ENCODE measurements around the gene BTBD17.

Gene BTBD17

DNA sequence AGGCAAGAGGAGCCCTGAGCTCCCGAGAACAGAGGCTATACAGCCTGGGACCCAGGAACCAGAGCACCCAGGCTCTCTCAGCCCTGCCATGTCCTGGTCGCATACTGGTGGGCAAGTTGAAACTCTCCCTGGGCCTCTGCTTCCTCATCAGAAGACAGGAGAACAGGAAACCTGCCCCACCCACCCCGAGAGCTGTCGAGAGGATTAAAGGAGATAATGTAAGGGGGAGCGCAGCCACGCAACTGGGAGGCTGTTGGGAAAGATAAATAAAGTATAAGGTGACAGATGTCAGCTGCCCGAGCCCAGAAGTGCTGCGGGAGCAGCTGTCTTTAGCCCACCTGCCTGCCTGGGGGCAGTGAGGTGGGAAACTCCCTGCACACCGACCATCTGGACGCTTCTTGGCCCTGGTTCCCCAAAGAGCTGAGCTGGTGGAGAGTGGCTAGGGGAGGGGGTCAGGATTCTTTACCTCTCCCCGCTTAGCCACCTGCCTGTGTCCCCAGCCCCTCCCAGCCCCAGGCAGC lies 28.8 kb downstream of the BTBD17 start:
- no peak for DNase-seq

- no peak for DNase-seq
These were observed 29.5 kb downstream of the BTBD17 start for GRCh38 chr17:74332017-74332650.

DNA sequence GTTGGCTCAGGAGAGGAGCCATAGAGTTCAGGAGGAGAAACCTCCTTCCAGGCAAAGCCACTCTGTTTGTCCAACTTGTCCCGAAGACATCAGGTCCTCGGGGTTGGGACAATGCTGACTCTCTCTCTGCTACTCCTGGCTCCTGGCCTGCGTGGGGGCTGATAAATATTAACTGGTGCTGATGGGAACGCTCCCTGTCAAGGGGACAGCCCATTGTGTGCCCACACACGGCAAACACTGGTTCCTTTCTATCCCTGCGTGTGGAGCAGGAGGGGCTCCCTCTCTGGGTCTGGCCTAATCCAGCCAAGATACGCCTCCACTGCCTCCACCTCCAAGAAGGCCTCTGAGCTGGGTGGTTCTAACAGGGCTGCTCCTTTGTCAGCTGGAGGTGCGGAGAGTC lies 31.2 kb downstream of the BTBD17 start:
- no peak for DNase-seq

DNA sequence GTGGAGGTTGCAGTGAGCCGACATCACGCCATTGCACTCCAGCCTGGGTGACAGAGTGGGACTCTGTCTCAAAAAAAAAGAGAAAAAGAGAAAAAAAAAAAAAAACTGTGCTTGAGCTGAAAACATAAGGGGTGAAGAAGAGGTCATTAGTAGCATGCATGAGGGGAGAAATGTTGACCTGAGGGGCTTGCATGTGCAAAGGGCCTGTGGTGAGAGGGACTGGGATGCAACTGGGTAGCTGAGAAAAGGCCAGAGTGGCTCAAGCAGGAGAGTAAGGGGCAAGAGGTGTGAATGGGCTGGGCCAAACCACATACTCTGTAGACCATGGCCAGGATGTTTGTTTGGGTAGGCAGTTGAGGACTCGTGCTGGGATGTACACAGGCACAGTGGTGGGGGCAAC lies 32.3 kb downstream of the BTBD17 start:
- DNase-seq = no peak

GRCh38 chr17:74328487-74328886 lies 33.2 kb downstream of the BTBD17 start:
- no peak for DNase-seq

- no peak for DNase-seq
These were observed 35.2 kb downstream of the BTBD17 start for GRCh38 chr17:74326506-74326905.

DNA sequence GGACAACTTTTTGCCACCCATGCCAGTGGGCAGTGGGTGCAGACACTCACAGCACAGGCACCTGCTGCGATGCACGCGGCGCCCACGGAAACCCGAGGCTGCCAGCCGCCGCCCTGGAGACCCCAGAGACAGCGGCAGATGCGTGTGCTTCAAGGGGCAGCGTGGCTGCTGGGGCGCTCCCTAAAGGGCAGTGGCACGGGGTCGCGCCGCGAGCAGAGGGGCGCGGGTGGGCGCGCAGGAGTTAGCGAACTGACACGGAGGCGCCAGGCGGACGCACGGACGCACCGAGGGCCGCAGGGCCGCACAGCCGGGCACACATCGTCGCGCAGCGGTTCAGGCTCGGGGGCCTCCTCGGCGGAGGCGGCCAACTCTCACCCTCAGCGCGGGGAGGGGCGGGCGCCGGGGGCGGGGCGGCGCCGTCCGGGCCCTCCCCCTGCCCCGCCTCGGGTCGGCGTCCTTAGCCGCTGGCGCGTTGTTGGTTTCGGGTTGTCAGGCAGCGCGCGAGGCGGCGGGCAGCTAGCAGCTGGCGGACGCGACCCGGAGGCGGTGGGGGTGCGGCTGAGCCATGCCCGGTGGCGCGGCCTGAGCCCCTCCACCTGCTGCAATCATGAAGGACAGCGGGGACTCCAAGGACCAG lies 35.8 kb downstream of the BTBD17 start, which contains the start of gene KIF19:
KIF19 (plus strand) TSS at position 484 of the 637 bp plus-strand sequence; CDS start at position 608, 124 bp downstream.
- no peak for DNase-seq

DNA sequence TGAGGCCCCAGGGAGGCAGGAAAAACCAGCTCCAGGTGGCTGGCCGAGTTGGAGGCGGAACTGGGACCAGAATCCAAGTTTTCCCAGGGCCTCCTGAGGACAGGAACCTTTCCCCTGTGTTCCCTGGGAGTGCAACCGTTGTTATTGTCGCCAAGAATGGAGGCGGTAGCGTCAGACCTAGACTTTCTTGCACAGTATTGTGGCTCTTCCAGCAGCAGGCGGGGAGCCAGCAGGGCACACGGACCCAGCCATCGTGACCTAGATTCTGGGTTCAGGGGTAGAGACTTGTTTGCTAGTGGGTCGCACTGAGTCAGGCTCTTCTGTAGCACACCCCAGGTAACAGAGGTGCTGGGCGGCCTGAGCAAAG lies 36.3 kb downstream of the BTBD17 start:
- no peak for DNase-seq

- no peak for DNase-seq
These were observed 37.1 kb downstream of the BTBD17 start for GRCh38 chr17:74324521-74324920.

GRCh38 chr17:74318391-74318790 lies 43.3 kb downstream of the BTBD17 start:
- DNase-seq = no peak

DNA sequence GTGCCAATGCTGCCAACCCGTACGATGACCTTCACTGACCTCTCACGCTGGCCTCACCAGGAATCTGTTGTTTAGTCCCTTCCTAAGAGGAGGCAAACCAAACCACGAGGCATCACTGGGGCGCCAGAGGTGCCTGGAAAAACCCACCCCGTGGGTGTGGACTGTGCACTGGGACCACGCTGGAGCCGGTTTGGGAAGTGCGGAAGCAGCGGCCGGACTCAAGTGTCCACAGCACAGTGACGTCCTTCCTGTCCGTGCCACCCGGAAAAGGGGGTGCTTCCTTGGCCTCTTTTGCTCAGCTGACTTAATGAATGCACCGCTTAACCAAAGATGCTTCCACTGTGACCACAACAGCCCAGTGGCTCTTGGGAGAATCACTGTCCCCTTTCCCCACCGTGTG lies 44.6 kb downstream of the BTBD17 start:
- DNase-seq = no peak

GRCh38 chr17:74316220-74316619 lies 45.4 kb downstream of the BTBD17 start:
- DNase-seq = no peak

- DNase-seq = no peak
These were observed 46.8 kb downstream of the BTBD17 start for GRCh38 chr17:74314877-74315276.

DNA sequence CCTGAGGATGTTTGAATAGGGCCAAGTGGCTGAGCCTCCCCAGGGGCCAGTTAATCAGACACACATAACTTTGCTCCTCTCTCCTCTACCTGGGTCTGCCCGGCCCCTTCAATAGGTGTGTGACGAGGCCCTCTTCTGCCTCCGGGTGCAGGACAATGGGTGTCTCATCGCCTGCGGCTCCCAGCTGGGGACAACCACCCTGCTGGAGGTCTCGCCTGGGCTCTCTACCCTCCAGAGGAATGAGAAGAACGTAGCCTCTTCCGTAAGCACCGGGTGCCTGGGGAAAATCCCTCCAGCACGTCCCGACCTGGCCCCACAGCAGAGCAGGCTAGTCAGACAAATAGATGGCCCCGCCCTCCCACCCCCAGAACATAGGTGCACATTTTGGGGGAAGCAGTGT lies 51.8 kb downstream of the BTBD17 start:
- no peak for DNase-seq

DNA sequence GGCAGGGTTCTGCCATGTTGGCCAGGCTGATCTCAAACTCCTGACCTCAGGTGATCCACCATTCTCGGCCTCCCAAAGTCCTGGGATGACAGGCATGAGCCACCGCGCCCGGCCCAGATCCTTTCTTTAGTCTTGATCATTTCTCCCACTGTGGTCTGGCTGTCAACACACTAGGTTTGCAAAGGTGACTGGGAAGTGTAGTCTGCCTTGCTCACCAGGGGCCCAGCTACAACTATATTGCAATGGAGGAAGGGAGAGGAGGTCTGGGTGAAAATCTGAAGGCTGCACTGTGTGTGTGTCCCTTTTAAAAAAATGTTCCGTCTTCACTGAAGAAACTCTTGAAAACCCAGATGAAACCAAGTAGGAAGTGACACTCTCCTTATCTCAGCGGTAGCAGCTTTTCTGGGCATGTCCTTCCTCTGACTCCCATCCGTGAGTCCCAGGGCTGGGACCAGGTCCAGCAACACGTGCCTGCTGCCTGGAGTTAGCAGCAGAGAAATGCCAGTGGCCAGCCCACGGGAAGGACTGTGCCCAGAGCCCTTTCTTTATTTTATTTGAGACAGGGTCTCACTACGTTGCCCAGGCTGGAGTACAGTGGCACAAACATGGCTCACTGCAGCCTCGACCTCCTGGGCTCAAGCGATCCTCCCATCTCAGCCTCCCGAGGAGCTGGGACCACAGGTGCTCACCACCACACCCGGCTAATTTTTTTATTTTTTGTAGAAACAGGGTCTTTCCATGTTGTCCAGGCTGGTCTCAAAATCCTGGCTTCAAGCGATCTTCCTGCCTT lies 53.5 kb downstream of the BTBD17 start:
- DNase-seq = no peak

Data from cerebellar nuclear complex (tissue), 1 donor.